ENCODE measurements around the gene VEPH1.

VEPH1 gene

GRCh38 chr3:157502916-157503595 is at the start of gene VEPH1:
TSS of gene VEPH1 (minus strand) at chr3:157503416. CDS start at chr3:157495349, 8,067 bp downstream.
- no peak for DNase-seq (ENCODE audit: low read depth)

- no peak for DNase-seq (ENCODE audit: low read depth)
Observed at GRCh38 chr3:157551961-157552360, 48.7 kb upstream of the VEPH1 start.

DNA sequence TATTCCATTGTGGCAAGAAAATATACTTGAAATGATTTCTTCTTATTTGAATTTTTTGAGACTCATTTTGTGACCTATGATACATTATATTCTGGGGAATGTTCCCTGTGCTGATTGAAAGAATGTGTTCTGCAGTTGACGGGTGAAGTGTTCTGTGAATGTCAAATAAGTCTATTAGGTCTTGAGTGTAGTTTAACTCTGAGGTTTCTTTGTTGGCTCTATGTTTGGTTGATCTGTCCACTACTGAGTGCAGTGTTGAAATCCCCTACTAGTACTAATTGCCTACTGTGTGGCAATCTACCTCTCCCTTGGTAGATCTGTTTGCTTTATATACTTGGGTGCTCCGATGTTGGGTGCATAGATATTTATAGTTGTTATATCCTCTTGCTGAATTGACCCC is 46.3 kb upstream of the VEPH1 start:
- no peak for DNase-seq (ENCODE audit: low read depth)

DNA sequence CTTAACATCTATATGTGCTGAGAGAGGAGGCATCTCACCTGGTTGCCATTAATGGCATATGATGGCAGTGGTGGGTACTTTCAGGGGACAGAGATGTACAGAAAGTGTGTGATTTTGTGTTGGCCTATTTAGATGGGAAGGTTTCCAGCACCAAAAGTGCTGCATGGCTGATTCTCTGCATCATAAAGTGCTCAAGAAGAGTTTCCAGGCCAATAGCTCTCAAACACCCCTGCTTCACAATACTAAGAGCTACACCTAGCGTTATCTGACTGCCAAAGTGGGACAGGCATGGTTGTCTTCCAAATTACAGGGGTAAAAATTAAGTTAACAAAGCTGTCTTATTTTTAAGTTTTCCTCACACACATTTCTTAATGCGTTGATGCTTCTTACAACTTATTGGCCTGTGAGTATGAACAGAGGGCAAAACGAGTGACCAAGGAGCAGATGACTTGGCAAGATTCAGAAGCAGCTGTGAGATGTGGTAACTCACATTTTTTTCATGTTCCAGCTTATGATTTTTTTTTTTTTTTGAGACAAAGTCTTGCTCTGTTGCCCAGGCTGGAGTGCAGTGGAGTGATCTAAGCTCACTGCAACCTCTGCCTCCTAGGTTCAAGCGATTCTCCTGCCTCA is 41.4 kb upstream of the VEPH1 start:
- no peak for DNase-seq (ENCODE audit: low read depth)

- no peak for DNase-seq (ENCODE audit: low read depth)
Observed at GRCh38 chr3:157543501-157544035, 40.4 kb upstream of the VEPH1 start.

GRCh38 chr3:157542711-157543500 is 39.7 kb upstream of the VEPH1 start:
- DNase-seq (ENCODE audit: low read depth), result no peak

- DNase-seq (ENCODE audit: low read depth), result no peak
Observed at GRCh38 chr3:157541506-157542236, 38.5 kb upstream of the VEPH1 start.

DNA sequence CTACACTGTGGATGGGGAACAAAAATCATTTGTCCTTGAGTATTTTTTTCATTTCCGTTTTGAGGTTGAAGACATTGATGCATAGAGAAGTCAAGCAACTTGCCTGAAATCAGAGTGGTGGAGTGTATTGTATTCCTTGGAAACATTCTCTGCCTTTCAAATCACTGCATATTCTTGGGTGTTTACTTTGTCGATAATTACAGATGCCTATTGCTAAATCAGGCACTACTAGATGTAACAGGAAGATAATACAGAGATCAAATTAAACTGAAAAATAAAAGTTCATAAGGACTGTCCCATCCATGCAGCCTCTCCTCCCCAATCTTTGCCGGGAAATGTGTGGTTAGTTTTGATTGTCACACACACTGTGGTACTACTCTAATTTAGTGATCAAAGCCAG is 37.4 kb upstream of the VEPH1 start:
- no peak for DNase-seq (ENCODE audit: low read depth)

GRCh38 chr3:157535667-157536066 is 32.5 kb upstream of the VEPH1 start:
- no peak for DNase-seq (ENCODE audit: low read depth)

- no peak for DNase-seq (ENCODE audit: low read depth)
Observed at GRCh38 chr3:157534725-157535161, 31.5 kb upstream of the VEPH1 start.

- no peak for DNase-seq (ENCODE audit: low read depth)
Observed at GRCh38 chr3:157533298-157534070, 30.3 kb upstream of the VEPH1 start.

GRCh38 chr3:157532529-157533297 is 29.5 kb upstream of the VEPH1 start:
- no peak for DNase-seq (ENCODE audit: low read depth)

DNA sequence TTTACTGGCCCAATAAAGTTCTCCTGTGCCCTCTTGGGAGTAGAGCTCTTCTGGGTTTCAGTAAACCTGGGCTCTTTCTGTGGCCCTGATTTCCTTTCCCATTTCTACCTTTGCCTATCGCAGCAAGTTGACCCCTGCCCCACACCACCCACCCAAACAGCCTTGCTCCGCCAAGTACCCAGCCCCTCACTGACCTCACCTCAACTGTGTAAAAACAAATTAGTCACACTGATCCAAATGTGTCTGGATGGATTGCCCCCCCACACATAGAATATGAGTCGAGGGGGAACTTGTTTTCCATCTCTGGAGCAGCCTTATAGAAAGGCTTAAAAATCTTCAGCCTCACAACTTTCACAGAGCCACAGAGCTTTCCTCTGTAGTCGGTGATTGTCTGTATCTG is 28.6 kb upstream of the VEPH1 start:
- DNase-seq (ENCODE audit: low read depth), result no peak

- no peak for DNase-seq (ENCODE audit: low read depth)
Observed at GRCh38 chr3:157531301-157531660, 28.1 kb upstream of the VEPH1 start.

GRCh38 chr3:157530637-157531300 is 27.6 kb upstream of the VEPH1 start:
- no peak for DNase-seq (ENCODE audit: low read depth)

DNA sequence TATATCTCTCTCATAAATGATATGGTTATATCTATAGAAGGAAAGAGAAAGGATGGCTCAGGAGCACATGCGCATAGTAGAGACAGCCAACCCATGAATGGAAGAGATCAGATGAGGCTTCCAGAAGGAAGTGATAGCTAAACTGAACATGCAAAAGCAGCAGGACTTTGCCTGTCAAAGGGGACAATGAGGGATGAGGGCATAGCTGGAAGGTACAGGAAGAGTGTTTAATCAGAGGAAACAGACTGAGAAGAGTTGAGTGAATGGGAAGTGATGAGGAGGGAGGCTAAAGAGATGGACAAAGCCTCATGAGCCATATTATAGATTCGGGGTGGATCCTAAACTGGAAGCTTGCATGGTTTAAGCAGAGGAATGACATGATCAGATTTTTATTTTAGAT is 26.5 kb upstream of the VEPH1 start:
- no peak for DNase-seq (ENCODE audit: low read depth)

- DNase-seq (ENCODE audit: low read depth), result no peak
Observed at GRCh38 chr3:157529085-157529484, 25.9 kb upstream of the VEPH1 start.

DNA sequence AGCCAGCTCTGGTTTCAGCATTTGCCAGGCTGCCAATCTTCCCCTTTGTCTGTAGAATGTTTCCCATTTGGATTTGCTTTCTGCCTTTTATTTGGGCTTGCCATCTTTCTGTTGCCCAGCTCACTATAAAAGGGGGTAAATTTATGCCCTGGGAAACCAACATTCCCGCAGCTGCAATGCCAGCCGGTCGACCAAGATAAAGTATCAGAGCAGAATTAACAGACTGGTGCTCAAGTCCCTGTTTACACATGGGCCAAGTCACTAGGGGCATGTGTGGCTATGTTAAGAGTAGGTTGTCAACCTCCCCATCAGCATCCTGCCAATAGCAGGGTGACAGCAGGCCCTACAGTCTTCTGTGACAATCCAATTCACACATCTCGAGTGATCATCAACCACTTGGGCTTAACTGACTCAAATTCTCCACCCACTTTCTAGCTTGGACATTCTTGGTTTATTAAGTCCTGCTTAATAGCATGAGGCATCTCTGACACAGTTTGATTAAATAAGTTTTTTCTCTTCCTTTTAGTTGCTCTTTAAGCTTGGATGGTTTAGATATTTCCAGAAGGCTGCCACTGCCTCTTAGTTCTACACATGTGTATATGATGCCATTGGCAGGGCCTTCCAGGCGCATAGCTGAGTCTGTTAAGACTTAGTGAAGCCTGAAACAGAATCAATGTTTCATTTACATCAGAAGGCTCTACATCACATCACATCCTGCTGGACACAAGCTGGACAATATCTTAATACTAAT is 24.1 kb upstream of the VEPH1 start:
- no peak for DNase-seq (ENCODE audit: low read depth)

DNA sequence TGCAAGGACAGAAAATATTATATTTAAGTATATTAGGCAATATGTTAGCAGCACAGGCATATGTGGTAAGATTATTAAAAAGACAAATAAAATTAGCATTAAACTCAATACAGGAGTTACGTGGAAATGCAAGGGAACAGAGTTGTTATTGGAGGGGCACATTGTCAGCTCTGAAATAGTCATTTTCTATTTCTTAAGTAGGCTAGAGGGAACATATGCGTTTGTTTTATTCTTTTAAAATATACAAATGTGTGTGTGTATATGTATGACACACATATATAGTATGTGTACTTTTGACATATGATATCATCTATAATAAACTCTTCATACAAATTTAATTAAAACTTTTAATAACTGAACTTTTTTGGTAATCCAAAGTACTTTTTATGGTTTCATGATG is 22.8 kb upstream of the VEPH1 start:
- no peak for DNase-seq (ENCODE audit: low read depth)

Data from stimulated activated CD8-positive, alpha-beta memory T cell treated with anti-CD3 and anti-CD28 coated beads, Interleukin-7, amount 100 ng/mL, for 24 hours (primary cell).